HG02763 (cell line): ENCODE data around the gene TMEM120A.

Experiments used
- ATAC-seq: cut with Tn5 transposase; IDR thresholded peaks from one replicate; pipeline ENCODE4 v1.9.1; 2021; ENCODE audit warnings: mild to moderate bottlenecking, moderate library complexity; ENCODE audit not compliant: unreplicated experiment

Gene TMEM120A

DNA sequence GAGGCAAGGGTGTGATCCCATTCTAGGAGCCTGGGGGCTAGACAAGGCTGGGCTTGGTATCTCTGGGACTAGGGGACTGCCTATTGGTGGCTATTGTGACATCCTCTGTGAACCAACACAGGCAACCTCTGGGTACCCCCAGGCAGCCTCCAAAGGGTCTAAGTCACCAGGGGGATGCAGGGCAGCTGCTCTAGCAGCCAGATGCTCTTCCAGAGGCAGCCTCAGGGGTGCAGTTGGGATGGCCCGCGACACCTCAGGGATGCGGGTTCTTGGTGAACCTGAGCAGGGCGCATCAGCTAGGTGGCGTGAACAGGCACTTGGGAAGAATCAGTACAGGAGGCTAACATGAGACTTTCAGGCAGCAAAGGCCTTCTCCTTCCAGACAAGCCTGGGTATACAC lies 1.6 kb upstream of the TMEM120A start:
- ATAC-seq, result no peak

DNA sequence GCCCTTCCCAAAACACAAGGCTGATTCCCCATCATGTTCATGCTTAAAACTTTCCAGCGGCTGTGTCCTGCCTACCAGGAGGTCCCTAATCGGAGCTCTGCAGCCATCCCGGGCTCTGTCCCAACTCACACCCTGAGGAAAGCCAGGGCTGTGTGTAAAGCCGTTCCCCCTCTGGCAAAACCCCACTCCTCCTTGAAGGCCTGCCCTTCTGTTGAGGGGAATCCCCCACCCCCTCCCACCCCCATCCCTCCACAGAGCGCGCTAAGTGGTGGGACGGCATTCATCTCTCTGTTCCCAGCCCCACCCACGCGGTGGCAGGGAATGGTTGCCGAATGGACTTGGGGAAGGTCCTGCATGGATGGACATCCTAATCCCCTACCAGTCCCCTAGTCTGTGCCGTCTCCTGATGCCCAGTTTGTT lies 667 bp upstream of the TMEM120A start:
- no peak for ATAC-seq

- no peak for ATAC-seq
These were observed 557 bp downstream of the TMEM120A start for GRCh38 chr7:75993689-75994387.

DNA sequence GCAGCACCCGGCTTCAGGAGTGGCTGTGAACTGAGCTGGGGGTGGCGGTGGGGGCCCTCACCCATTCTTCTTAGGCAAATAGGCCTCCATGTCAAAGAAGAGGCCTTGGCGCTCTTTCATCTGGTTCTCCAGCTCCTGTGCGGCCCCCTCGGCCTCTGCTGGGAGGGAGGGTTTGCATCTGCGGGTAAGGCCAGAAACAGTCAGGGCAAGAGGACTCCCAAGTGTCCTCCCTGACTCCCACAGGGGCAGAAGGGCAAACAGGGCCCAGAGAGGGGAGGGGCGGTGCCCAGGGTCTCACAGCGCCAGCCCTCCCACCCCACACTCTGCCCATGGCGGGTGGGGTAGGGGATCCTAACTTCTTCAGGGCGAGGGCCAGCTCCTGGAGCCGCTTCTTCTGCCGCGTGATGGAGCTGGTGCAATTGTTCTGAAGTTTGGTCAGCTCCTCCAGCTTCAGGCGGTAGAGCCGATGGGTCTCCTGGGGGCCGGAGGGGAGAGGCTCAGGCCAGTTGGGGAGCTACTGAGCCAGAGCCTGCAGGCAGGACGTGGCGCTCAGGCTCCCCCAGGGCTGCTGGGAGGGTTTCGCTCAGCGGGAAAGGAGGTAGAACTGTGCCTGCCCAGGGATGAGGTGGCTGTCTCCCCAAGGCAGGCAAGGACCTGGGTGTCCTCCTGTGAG lies 2.2 kb downstream of the TMEM120A start:
- no peak for ATAC-seq

GRCh38 chr7:75991531-75992082 lies 2.8 kb downstream of the TMEM120A start:
- no peak for ATAC-seq

DNA sequence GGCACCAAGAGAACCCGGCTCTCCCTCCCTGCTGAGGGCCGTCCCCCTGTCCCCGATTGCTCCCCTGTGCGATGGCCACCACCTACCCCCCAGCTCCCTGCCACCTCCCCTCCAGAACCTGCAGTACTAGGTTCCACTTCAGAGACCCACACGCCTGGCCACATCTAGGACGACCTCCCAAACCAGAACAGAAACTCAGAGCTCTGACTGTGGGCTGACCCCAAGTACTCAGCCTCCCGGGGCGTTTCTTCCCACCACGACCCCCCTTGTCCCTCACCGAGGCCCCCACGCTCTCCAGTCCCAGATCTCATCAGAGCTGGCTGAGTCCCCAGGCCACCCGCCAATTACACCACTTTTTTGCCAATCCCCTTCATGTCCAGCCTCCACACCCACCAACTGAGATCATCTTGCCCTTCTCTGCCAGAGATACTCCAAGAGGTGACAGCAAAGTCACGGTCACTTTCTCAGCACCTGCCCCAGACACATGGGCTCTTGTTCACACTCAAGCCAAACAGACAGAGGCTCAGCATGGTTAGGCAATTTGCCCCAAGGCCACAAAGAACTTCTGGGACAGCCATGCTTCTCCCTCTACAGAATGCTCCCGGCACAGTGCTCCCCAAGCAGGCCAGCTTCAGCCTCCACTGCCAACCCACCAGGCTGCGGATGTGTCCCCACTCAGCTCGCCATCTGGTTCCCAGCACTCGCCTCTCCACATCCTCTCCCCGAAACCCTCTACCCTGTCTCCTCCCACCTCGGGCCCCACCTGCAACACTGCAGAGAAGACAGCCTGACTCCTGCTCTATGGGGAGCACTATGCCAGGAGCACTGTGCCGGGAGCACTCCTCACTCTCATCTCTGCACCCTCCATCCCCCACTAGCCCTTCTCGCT lies 4.7 kb downstream of the TMEM120A start:
- no peak for ATAC-seq

DNA sequence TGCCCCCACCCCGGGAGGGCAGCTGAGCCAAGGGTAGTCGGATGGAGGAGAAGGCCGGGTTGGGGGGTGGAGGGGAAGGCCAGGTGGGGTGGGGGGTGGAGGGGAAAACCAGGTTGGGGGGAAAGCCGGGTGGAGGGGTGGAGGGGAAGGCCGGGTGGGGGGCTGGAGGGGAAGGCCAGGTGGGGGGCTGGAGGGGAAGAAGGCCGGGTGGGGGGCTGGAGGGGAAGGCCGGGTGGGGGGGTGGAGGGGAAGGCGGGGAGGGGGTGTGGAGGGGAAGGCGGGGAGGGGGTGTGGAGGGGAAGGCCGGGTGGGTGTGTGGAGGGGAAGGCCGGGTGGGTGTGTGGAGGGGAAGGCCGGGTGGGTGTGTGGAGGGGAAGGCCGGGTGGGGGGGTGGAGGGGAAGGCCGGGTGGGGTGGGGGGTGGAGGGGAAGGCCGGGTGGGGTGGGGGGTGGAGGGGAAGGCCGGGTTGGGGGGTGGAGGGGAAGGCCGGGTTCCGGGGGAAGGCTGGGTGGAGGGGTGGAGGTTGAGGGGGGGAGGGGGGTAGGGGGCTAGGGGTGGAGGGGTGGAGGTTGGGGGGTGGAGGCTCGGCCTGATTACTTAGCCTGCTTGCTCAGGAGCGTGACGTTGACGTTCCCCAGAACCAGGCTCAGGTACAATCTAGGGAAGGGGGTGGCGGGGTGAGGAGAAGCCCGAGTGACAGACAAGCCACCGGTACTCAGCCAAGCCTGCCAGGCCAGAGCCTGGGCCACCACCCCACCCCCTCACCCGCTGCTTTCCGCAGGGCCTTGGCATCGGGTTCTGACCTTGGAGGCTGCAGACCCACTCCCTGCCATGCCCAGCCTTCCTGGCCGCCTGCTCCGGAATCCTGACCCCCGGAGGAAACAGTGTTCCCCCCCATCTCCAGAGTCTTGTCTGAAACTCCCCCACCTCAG lies 5.6 kb downstream of the TMEM120A start:
- ATAC-seq, result no peak

DNA sequence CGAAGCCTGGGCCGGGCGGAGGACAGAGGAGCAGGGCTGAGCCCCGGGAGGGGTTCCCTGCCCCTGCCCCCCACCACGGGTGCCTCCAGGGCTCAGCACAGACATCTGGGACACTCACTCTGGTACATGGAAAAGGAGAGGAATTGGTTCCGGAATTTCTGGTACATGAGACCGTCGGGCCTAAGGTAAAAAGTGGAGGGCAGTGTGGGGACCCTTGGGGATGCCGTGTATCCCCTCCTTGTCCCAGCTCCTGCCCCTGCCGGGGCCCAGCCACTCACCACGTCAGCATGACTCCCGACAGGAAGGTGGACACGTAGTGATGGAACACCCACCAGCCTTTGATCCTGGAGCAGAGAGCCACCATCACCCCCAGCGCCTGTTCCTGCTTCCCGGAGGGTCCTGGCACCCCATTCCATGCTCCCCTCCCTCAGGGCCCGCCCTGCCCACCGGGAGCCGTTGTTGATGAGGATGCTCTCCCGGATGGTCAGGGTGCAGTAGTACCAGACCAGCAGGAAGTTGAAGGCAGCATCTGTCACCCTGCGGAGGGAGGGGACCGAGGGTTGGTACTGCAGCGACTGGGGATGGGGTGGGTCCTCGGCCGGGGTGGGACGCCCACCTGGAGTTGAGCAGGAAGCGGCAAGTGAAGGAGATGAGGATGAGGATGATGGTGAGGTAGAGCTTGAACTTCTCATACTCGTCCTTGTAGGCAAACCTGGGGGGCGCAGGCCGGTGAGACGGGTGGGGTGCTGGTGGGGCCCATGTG lies 6.4 kb downstream of the TMEM120A start:
- no peak for ATAC-seq

DNA sequence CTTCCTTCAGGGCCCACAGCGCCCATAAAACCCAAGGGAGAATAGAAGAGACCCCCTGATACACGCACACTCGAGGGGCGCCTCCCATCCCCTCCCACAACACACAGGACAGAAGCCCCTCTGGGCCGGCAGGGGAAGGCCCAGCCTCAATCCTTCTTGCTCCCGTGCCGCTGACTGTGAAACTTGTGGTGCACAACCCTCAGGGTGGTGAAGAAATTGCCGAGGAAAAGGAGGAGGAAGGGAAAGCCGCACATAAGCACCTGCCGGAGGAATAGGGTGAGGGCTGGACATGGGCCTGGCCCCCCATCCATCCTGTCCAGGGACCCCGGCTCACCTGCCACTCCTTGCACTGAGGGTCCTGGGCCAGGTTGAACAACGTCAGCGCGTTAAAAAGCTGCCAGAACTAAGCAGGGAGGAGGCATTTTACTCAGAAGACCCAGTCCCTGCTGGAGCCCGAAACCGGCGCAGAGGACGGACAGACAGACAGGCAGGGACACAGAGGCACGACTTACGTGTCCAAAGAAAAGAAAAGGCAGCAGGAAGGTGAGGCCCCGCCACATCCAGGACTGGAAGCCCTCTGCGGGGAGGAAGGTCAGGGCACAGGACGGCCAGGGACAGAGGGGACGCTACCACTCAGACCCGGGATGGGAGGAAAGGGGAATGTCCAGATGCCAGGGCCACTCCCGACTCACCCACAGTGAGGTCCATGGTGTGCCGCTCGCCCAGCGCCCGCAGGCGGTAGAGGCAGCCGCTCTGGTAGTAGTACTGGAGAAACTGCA lies 7.2 kb downstream of the TMEM120A start:
- ATAC-seq, result no peak

DNA sequence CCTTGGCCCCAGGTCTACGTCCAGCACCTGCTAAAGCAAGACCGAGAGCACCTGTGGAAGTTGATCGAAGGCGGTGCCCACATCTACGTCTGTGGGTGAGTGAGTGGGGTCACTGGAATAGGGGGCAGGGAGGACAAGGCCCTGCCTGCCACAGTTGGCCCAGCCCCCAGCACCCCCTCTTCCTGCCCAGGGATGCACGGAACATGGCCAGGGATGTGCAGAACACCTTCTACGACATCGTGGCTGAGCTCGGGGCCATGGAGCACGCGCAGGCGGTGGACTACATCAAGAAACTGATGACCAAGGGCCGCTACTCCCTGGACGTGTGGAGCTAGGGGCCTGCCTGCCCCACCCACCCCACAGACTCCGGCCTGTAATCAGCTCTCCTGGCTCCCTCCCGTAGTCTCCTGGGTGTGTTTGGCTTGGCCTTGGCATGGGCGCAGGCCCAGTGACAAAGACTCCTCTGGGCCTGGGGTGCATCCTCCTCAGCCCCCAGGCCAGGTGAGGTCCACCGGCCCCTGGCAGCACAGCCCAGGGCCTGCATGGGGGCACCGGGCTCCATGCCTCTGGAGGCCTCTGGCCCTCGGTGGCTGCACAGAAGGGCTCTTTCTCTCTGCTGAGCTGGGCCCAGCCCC lies 8.1 kb downstream of the TMEM120A start:
- ATAC-seq, result no peak

- no peak for ATAC-seq
These were observed 8.8 kb downstream of the TMEM120A start for GRCh38 chr7:75985518-75986146.

DNA sequence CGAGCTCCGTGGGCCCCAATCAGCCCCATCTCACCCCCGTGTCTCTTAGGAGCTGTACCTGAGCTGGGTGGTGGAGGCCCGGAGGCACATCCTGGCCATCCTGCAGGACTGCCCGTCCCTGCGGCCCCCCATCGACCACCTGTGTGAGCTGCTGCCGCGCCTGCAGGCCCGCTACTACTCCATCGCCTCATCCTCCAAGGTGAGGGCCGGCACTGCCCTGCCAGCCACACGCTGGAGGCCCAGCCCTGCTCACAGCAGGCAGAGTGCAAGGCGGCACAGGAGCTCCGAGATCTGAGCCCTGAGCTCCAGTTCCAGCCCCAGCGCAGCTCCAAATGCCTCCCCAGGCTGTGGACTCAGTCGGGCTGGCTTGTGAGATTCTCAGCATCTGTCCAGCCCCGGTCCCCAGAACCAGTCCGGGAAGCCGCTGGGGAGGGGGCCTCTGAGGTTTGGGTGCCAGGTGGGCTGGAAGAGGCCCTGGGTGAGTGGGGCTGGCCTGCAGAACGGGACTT lies 9.3 kb downstream of the TMEM120A start:
- no peak for ATAC-seq

DNA sequence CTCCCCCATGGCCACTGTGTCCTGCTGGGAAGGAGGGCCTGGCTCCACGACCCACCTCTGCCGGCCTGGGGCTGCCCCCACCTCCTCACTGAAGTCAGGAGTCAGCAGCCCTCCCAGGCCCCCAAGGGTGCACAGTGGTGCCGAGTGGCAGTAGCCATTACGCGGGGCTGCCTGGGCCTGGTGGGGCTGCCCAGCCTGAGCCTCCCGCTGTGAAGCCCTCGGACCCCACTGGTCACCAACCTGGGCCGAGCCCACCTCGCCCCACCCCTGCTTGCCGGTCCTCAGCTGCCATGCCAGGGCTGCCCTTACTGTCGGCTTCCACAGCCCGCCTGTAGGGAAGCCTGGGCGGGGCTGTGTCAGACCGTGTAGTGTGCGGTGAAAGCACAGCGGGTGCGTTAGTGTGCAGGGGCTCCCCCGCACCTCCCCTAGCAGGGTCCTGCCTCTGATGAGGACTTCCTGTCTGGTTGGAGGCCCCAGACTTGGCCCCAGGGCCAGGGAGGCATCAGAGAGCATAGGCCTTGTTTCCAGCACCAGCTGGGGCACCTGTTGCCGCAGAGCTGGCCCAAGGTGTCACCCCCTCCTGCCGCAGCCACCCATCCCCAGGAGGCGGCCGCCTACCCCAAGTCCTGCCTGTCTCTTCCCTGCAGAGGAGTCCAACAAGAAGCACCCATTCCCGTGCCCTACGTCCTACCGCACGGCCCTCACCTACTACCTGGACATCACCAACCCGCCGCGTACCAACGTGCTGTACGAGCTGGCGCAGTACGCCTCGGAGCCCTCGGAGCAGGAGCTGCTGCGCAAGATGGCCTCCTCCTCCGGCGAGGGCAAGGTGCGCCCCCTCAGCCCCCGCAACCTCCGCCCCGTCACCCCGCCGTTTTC lies 10.0 kb downstream of the TMEM120A start:
- ATAC-seq, result no peak

- no peak for ATAC-seq
These were observed 10.8 kb downstream of the TMEM120A start for GRCh38 chr7:75983471-75984129.

GRCh38 chr7:75982306-75983064 lies 11.9 kb downstream of the TMEM120A start:
- no peak for ATAC-seq
